Putamen (tissue), 1 donor: ENCODE measurements around the gene CSRP1.
"Not testable (repeated sequence)": the region's sequence is repeated elsewhere in the genome, so short reads cannot be mapped to it uniquely, and the experiment has no call there.

ENCODE experiments used
- DNase-seq: peaks from one replicate; pipeline ENCODE4 v3.0.0-alpha.2; 2016; ENCODE audit warnings: low spot score

CSRP1 gene

GRCh38 chr1:201537891-201538611, 31.1 kb upstream of the CSRP1 start:
- no peak for DNase-seq

GRCh38 chr1:201537467-201537866, 30.5 kb upstream of the CSRP1 start:
- DNase-seq, result no peak

DNA sequence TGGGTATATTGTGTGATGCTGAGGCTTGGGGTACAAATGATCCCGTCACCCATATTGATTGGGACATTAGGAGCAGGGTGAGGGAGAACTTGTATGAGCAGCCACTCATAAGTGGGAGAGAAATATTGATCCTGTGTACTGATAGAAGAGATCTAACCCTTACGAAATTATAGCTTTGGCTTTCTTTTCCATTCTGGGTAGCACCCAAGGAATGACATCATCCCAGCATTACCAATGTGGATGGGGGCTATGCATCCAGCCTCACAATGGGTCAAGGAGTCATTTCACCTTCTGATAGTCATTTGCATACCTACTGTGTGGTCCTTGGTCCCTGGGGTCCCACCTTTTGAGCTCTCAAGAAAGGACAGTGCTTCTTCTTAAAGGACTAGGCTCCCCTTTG, 30.1 kb upstream of the CSRP1 start:
- no peak for DNase-seq

DNA sequence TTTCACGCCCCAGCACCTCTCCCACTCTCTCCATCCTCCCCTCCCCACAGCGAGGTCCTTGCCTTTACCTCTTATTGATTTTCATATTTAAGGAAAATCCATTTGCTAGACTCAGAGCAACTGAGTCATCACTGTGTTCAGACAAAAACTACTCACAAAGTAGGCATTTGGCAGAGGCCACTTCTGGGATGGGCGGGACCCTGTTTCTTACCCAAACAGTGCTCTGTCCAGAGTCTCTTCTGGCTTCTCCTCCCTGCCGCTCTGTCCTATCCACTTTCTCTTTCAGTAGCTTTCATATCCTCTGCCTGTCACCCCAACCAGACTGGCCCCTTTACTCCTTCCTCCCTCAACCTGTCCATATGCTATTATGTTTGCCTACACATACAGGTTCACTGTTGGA, 29.6 kb upstream of the CSRP1 start:
- no peak for DNase-seq

DNA sequence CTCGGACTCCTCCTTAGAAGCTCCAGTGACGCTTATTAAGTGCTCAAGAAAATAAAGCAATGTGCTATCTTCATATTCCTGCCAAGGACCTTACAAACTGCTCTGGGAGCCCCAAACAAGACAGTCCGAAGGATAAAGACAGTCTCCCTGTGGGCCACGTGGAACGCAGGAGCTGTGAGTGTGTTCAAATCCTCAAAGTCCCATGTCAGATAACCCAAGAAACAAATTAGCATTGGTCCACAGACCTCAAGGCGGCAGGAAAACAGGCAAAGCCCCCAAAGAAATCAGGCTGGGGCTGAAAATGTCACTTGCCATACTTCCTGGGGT, 29.0 kb upstream of the CSRP1 start:
- DNase-seq, result no peak

- no peak for DNase-seq
These were observed 28.4 kb upstream of the CSRP1 start for GRCh38 chr1:201535046-201535918.

DNA sequence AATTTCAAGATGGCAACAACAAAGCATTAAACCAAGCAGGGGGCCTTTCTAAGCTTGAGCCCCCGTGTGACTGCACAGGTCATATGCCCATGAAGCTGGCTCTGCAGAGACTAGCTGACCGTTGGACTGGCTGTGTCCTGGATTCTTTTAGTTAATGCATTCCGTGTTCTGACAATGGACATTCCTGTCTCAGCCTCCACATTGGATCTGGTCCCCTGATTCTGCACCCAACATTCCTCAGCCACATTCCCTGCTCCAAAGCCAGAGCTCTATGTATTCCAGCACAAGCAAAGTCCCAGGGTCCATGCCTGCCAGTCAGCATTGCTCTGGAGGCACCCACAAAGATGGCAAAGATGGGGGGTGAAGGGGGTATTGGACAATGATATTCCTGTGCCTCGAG, 26.9 kb upstream of the CSRP1 start:
- no peak for DNase-seq

GRCh38 chr1:201531551-201532425, 24.9 kb upstream of the CSRP1 start:
- DNase-seq, result no peak

DNA sequence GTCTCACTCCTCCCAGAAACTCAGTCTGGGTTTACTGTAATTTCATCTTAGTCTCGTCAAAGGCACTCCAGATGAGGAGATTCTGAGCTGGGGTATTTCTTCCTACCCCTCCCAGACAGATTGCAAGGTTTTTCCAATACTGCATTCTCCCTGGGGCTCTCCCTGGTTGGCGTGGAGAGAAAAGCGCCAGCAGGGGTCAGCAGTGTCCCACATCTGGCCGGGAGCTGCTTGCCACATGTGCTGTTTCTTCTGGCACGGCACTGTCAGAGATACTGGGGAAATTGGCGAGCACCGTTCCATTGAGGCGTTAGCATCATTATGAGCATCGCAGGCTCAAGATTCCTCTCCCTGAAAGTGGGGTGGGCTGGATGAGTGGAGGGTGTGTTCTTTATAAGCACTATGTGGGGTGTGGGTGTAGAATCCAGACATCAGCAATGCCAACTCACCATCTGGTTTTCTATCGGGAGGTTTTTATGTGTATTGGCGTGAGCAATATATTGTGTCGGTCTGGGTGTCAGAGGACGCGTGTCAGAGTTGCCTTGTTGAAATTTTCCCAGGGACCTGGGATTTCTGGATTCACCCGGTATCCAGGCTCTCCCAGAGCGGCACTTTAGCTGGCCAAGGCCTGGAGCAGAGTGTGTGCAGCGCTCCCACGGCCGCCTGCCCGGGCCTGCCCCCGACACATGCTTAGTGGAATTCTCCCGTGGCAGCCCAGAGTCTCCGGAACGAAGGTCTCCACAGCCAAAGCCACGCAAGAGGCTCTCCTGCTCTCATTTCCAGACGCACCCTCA, 24.0 kb upstream of the CSRP1 start:
- DNase-seq, result peak; percentile 81

DNA sequence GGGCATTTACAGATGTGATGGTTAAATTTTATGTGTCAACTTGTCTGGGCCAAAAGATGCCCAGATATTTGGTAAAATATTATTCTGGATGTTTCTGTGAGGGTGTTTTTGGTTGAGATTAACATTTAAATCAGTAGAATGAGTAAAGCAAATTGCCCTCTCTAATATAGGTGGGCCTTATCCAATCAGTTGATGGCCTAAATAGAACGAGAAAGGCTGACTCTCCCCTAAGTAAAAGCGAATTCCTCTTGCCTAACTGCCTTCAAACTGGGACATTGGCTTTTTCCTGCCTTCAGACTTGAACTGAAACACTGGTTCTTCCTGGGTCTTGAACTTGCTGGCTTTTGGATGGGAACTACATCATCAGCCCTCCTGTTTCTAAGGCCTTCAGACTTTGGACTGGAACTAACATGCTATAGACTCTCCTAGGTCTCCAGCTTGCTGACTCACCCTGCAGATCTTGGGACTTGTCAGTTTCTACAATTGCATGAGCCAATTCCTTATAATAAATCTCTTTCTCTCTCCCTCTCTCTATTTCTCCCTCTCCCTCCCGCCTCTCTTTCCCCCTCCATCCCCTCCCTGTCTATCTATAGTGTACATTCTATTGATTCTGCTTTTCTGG, 21.8 kb upstream of the CSRP1 start:
- DNase-seq, result no peak

GRCh38 chr1:201527879-201528278, 21.0 kb upstream of the CSRP1 start:
- DNase-seq, result no peak

DNA sequence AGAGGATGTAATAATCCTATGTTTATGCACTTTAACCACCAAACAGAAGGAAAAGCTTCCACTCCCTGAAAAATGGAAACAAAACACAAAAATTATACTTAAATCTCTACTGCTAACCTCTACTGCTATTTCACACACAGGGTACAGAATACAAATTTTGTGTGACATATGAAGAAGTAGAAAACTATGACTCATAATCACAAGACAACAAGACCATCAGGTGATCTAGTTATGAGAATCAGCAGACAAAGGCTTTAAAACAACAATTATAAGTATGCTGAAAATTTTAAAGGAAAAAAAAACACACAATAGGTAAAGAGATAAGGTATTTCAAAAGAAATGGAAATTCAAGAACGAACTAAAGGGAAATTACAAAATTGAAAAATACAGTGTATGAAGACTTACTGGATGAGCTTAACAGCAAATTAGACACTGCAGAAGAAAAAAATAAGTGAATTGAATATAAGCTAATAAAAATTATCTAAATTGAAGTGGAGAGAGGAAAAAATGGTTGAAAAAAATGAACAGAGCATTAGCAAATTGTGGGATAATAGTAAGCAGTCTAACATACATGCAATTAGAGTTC, 18.4 kb upstream of the CSRP1 start:
- no peak for DNase-seq

GRCh38 chr1:201520046-201520575, 13.2 kb upstream of the CSRP1 start:
- DNase-seq, result not testable (repeated sequence)

- no peak for DNase-seq
These were observed 11.1 kb upstream of the CSRP1 start for GRCh38 chr1:201518071-201518470.

GRCh38 chr1:201517631-201518030, 10.7 kb upstream of the CSRP1 start:
- DNase-seq, result no peak

- DNase-seq, result no peak
These were observed 9.7 kb upstream of the CSRP1 start for GRCh38 chr1:201516511-201517127.

- DNase-seq, result no peak
These were observed 9.0 kb upstream of the CSRP1 start for GRCh38 chr1:201515895-201516294.

- DNase-seq, result no peak
These were observed 8.3 kb upstream of the CSRP1 start for GRCh38 chr1:201515062-201515750.

DNA sequence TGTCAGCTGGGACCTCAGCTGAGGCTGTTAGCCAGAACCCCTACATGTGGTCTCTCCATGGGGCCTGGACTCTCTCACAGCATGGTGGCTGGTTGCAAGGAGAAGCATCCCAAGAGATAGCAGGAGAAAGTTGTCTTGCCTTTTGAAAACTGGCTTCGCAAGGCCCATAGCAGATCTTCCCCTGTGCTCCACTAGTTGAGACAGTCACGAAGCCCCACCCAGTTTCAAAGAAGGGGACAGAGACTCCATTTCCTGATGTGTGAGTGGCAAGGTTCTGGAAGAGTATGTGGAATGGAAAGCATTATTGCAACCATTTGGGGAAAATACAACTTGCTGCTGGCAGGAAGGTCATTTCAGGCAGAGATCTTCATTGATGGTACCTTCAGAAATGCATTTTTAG, 7.5 kb upstream of the CSRP1 start:
- no peak for DNase-seq
